Activated CD4-positive, alpha-beta memory T cell treated with anti-CD3 and anti-CD28 coated beads, Interleukin-2, amount 10 ng/mL, durations not matched to agents 7 days and 5 days (primary cell): ENCODE results near the gene NEDD4L. TPM values are rescaled to one million over a fixed set of nuclear protein-coding genes. Genes with fewer than 3 reads are reported as not detected.

ENCODE experiments used
- CTCF ChIA-PET: fragments of 350-600 bp; sonication (Branson Sonifier 250); formaldehyde crosslinking; loops from one replicate; lab custom pipeline; 2021; ENCODE audit warnings: antibody characterized with exemption, inconsistent platforms; lab: Charles Lee
- POLR2A ChIA-PET: fragments of 350-600 bp; sonication (Branson Sonifier 250); formaldehyde crosslinking; loops from one replicate; lab custom pipeline; 2021; ENCODE audit warnings: antibody characterized with exemption; lab: Charles Lee
- DNase-seq: peaks from one replicate; pipeline ENCODE4 v3.0.0-alpha.2; 2020
- H3K27ac Mint-ChIP-seq: one replicate; pipeline ENCODE4 v1.8.0; 2021; ENCODE audit warnings: mild to moderate bottlenecking, mixed read lengths
- H3K27me3 Mint-ChIP-seq: one replicate; pipeline ENCODE4 v1.8.0; 2021; ENCODE audit warnings: mixed read lengths
- H3K36me3 Mint-ChIP-seq: one replicate; pipeline ENCODE4 v1.8.0; 2021; ENCODE audit warnings: low read depth, mixed read lengths
- H3K4me1 Mint-ChIP-seq: one replicate; pipeline ENCODE4 v1.8.0; 2021; ENCODE audit warnings: mixed read lengths
- H3K4me3 Mint-ChIP-seq: one replicate; pipeline ENCODE4 v1.8.0; 2021; ENCODE audit warnings: mild to moderate bottlenecking, mixed read lengths
- H3K9me3 Mint-ChIP-seq: one replicate; pipeline ENCODE4 v1.8.0; 2021; ENCODE audit warnings: mixed read lengths
- total RNA-seq, 2 experiments: library from RNA; stranded (reverse); gene quantifications; one replicate each; pipeline ENCODE4 v1.2.3, GENCODE V29; 2021

The NEDD4L gene
- total RNA-seq, 2 experiments from 2014 or later = 4.6 to 5.8 TPM

GRCh38 chr18:58324824-58325480 is 280.9 kb downstream of the NEDD4L start:
- Mint-ChIP-seq H3K27me3 (peaks cover 6% of the 10 kb centered on the region), H3K4me1 (peaks cover 15% of the 10 kb centered on the region), H3K27ac (no peak overlapping the region), H3K36me3 (no peaks in the 10 kb centered on the region), H3K9me3 (no peaks in the 10 kb centered on the region), H3K4me3 (no peak overlapping the region)
- ChIA-PET CTCF (interaction anchor here (0.6 kb wide), 1 partner anchor 144 kb away, joined by 3 read pairs; no protein-coding TSS in a partner anchor), POLR2A (no interaction called here)
- no peak for DNase-seq

GRCh38 chr18:58325494-58325893 is 281.5 kb downstream of the NEDD4L start:
- Mint-ChIP-seq H3K4me1 (peaks cover 15% of the 10 kb centered on the region), H3K9me3 (no peaks in the 10 kb centered on the region), H3K27ac (no peak overlapping the region), H3K4me3 (no peak overlapping the region), H3K27me3 (peaks cover 6% of the 10 kb centered on the region), H3K36me3 (no peaks in the 10 kb centered on the region)
- ChIA-PET POLR2A (no interaction called here), CTCF (interaction anchor here (0.6 kb wide), 1 partner anchor 144 kb away, joined by 3 read pairs; no protein-coding TSS in a partner anchor)
- DNase-seq = no peak

DNA sequence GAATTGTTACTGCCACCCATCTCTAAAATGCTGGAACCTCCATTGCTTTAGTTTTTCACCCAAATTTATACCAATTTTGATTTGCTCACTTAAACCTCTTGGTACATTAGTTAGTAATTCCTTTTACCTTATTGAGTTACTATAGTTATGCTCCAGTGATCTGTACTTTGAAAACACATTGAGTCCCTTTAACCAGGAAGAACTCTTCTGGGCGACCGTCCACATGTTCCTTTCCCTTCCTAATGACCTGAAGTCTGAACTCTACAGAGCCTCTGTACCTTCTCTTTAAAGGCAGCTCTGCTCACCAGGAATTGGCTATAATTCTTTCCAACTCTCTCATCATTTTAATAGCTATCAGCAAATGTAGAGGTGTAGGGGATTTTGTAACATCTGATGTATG is 290.0 kb downstream of the NEDD4L start:
- Mint-ChIP-seq H3K4me1 (no peaks in the 10 kb centered on the region), H3K4me3 (no peak overlapping the region), H3K27ac (no peak overlapping the region), H3K9me3 (no peaks in the 10 kb centered on the region), H3K27me3 (peaks cover 2% of the 10 kb centered on the region), H3K36me3 (no peaks in the 10 kb centered on the region)
- ChIA-PET CTCF (no interaction called here), POLR2A (no interaction called here)
- DNase-seq = no peak

DNA sequence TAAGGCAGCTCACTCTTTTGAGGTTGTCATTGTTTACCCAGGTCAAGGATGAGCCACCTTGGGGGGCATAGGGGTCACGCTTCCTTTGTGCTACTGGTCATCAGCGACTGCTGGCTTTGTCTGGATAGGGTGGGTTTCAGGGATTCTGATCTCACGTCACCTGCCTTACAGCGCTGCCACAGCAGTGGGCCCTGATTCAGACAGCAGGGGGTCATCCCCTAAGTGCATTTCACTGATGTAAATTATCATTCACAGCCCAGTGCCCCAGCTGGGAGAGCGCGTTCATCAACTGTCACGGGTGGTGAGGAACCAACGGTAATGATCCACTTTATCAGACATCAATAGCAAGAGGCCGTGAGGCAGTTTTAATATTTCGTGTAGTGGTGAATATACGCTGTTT is 291.2 kb downstream of the NEDD4L start:
- ChIA-PET POLR2A (no interaction called here), CTCF (no interaction called here)
- no peaks in the 10 kb centered on the region for H3K4me1 Mint-ChIP-seq
- peaks cover 2% of the 10 kb centered on the region for H3K27me3 Mint-ChIP-seq
- no peak overlapping the region for H3K4me3 Mint-ChIP-seq
- no peak for DNase-seq
- H3K9me3 Mint-ChIP-seq = no peaks in the 10 kb centered on the region
- no peak overlapping the region for H3K27ac Mint-ChIP-seq
- no peaks in the 10 kb centered on the region for H3K36me3 Mint-ChIP-seq

GRCh38 chr18:58335821-58336220 is 291.8 kb downstream of the NEDD4L start:
- no peaks in the 10 kb centered on the region for H3K4me1 Mint-ChIP-seq
- ChIA-PET POLR2A (no interaction called here), CTCF (interaction anchor here (0.7 kb wide), 1 partner anchor 1161 kb away, joined by 3 read pairs; no protein-coding TSS in a partner anchor)
- H3K27ac Mint-ChIP-seq = no peak overlapping the region
- H3K27me3 Mint-ChIP-seq = peaks cover 2% of the 10 kb centered on the region
- no peaks in the 10 kb centered on the region for H3K9me3 Mint-ChIP-seq
- no peaks in the 10 kb centered on the region for H3K36me3 Mint-ChIP-seq
- no peak for DNase-seq
- H3K4me3 Mint-ChIP-seq = no peak overlapping the region

DNA sequence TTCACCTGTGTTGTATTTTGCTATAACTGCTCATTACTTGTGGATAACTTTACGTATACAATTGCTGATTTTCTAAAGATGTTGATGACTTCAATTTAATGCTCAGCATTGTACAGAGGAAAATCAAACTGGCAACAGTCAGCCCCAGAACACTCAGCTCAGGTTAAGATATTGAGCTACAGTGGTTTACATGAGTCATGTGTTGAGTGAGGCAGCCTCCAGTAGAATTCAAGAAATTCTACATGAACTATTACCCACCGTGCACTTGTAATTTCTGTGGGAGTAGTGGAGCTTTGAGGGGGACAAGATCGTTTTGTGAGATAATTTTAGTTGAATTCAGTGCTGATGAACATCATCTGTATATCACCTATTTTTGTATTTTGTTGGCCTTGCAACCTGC is 292.6 kb downstream of the NEDD4L start:
- no peak overlapping the region for H3K27ac Mint-ChIP-seq
- H3K9me3 Mint-ChIP-seq = no peaks in the 10 kb centered on the region
- H3K4me3 Mint-ChIP-seq = no peak overlapping the region
- CTCF ChIA-PET = interaction anchor here (0.7 kb wide), 1 partner anchor 1160 kb away, joined by 3 read pairs; no protein-coding TSS in a partner anchor
- POLR2A ChIA-PET = no interaction called here
- peaks cover 2% of the 10 kb centered on the region for H3K27me3 Mint-ChIP-seq
- DNase-seq = no peak
- no peaks in the 10 kb centered on the region for H3K4me1 Mint-ChIP-seq
- H3K36me3 Mint-ChIP-seq = no peaks in the 10 kb centered on the region

DNA sequence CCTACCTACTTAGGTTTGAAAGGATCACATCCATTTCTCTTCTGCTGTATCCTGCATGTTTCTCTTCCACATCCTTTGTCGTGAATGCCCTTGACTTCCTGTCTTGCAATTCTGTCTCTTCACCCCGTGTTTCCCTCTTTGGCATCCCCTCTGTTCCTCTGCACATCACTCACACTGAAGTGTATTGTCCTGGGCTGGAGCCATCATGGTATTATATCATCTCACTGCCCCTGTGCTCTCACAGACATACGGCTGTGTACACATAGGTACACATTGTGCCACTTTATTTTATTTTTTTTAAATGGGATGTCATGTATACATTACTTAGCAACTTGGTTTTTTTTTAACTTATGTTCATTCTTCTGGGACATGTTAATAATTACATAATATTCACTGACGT is 293.3 kb downstream of the NEDD4L start:
- CTCF ChIA-PET = interaction anchor here (0.9 kb wide), 1 partner anchor 18 kb away, joined by 3 read pairs; no protein-coding TSS in a partner anchor
- POLR2A ChIA-PET = no interaction called here
- Mint-ChIP-seq H3K36me3 (no peaks in the 10 kb centered on the region), H3K4me3 (no peak overlapping the region), H3K27me3 (peaks cover 2% of the 10 kb centered on the region), H3K9me3 (no peaks in the 10 kb centered on the region), H3K4me1 (no peaks in the 10 kb centered on the region), H3K27ac (no peak overlapping the region)
- no peak for DNase-seq

GRCh38 chr18:58337686-58338085 is 293.7 kb downstream of the NEDD4L start:
- ChIA-PET CTCF (interaction anchor here (0.9 kb wide), 1 partner anchor 18 kb away, joined by 3 read pairs; no protein-coding TSS in a partner anchor), POLR2A (no interaction called here)
- H3K36me3 Mint-ChIP-seq = no peaks in the 10 kb centered on the region
- H3K9me3 Mint-ChIP-seq = no peaks in the 10 kb centered on the region
- no peaks in the 10 kb centered on the region for H3K4me1 Mint-ChIP-seq
- H3K4me3 Mint-ChIP-seq = no peak overlapping the region
- DNase-seq = no peak
- H3K27me3 Mint-ChIP-seq = peaks cover 2% of the 10 kb centered on the region
- no peak overlapping the region for H3K27ac Mint-ChIP-seq

DNA sequence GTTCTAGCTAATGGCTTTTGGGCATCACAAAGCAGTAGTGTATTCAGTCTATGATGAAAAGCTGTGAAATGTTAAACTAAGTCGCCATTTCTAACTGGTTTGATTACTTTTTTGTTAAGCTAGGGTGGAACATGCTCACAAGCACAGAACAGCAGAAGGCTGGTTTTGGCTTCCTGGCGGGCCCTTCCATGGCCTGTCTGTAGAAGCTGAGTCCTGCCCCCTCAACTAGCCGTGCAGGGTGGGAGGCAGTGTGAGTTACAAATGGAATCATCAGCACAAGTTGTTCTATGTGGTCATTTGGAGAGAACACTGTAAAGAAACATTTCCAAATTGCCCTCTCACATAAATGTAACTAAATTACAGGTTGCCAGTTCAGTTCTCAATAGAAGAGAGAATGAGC is 294.1 kb downstream of the NEDD4L start:
- ChIA-PET POLR2A (no interaction called here), CTCF (interaction anchor here (0.9 kb wide), 1 partner anchor 17 kb away, joined by 3 read pairs; no protein-coding TSS in a partner anchor)
- no peak for DNase-seq
- Mint-ChIP-seq H3K27ac (no peak overlapping the region), H3K36me3 (no peaks in the 10 kb centered on the region), H3K4me3 (no peak overlapping the region), H3K4me1 (no peaks in the 10 kb centered on the region), H3K27me3 (peaks cover 2% of the 10 kb centered on the region), H3K9me3 (no peaks in the 10 kb centered on the region)

- H3K4me1 Mint-ChIP-seq = no peaks in the 10 kb centered on the region
- ChIA-PET POLR2A (no interaction called here), CTCF (interaction anchor here (1.2 kb wide), 1 partner anchor 425 kb away, joined by 3 read pairs; no protein-coding TSS in a partner anchor)
- H3K36me3 Mint-ChIP-seq = no peaks in the 10 kb centered on the region
- no peak overlapping the region for H3K27ac Mint-ChIP-seq
- peaks cover 5% of the 10 kb centered on the region for H3K27me3 Mint-ChIP-seq
- H3K4me3 Mint-ChIP-seq = no peak overlapping the region
- no peak for DNase-seq
- H3K9me3 Mint-ChIP-seq = no peaks in the 10 kb centered on the region
These were observed 295.1 kb downstream of the NEDD4L start for GRCh38 chr18:58338961-58339592.

GRCh38 chr18:58339890-58340289 is 295.9 kb downstream of the NEDD4L start:
- H3K9me3 Mint-ChIP-seq = no peaks in the 10 kb centered on the region
- no peaks in the 10 kb centered on the region for H3K36me3 Mint-ChIP-seq
- CTCF ChIA-PET = interaction anchor here (1.2 kb wide), 1 partner anchor 424 kb away, joined by 3 read pairs; no protein-coding TSS in a partner anchor
- H3K4me3 Mint-ChIP-seq = no peak overlapping the region
- no peak for DNase-seq
- no peaks in the 10 kb centered on the region for H3K4me1 Mint-ChIP-seq
- H3K27ac Mint-ChIP-seq = no peak overlapping the region
- H3K27me3 Mint-ChIP-seq = peaks cover 5% of the 10 kb centered on the region
- POLR2A ChIA-PET = no interaction called here

- CTCF ChIA-PET = no interaction called here
- Mint-ChIP-seq H3K27ac (no peak overlapping the region), H3K4me1 (no peaks in the 10 kb centered on the region), H3K36me3 (no peaks in the 10 kb centered on the region), H3K27me3 (peaks cover 5% of the 10 kb centered on the region), H3K4me3 (no peak overlapping the region), H3K9me3 (no peaks in the 10 kb centered on the region)
- DNase-seq = no peak
- POLR2A ChIA-PET = no interaction called here
These were observed 297.9 kb downstream of the NEDD4L start for GRCh38 chr18:58341916-58342315.

- Mint-ChIP-seq H3K9me3 (no peaks in the 10 kb centered on the region), H3K27me3 (peaks cover 4% of the 10 kb centered on the region), H3K36me3 (no peaks in the 10 kb centered on the region), H3K4me1 (no peaks in the 10 kb centered on the region), H3K4me3 (no peak overlapping the region), H3K27ac (no peak overlapping the region)
- ChIA-PET POLR2A (no interaction called here), CTCF (no interaction called here)
- no peak for DNase-seq
These were observed 300.1 kb downstream of the NEDD4L start for GRCh38 chr18:58344080-58344670.
